HG03159 (cell line): ENCODE results near the gene PRR12.

Experiments
- ATAC-seq: cut with Tn5 transposase; IDR thresholded peaks from one replicate; pipeline ENCODE4 v1.9.1; 2021; ENCODE audit warnings: mild to moderate bottlenecking, moderate library complexity; ENCODE audit not compliant: unreplicated experiment

PRR12 gene

DNA sequence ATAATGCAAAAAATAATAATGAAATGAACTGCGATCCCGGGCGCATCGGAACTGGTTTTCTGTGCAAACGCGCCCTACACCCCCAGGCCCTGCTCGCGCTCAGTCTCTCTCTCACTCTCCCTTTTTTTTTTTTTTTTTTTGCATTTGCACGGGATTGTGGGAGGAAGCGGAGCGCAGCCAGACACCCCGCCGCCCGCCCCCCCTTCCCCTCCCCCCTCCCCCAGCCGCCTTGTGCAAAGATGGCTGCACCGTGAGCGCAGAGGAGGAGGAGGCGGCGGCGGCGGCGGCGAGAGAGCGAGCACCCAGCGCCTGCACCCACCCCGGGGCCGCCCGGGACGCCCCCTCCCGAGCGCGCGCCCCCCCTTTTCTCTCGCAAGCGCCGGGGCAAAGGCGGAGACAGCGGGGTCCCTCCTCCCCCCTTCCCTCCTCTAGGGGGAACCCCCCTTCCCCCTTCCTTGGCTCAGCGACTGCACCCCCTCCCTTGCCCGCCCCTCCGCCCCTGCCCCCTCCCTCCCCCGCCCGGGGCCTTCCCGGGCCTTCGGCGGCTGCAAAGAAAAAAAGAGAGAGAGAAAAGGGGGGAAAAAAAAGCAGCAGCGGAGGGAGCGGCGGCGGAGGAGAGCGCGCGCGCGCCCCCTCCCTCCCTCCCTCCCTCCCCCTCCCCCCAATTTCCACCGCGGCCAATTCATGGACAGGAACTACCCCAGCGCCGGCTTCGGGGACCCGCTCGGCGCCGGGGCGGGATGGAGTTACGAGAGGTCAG lies at the start of gene PRR12:
PRR12 (plus strand) TSS at position 212 of the 760 bp plus-strand sequence; CDS start at position 685, 473 bp downstream.
- ATAC-seq = no peak

- ATAC-seq = no peak
These were observed 49.1 kb upstream of the PRR12 start for GRCh38 chr19:49541914-49542313.

DNA sequence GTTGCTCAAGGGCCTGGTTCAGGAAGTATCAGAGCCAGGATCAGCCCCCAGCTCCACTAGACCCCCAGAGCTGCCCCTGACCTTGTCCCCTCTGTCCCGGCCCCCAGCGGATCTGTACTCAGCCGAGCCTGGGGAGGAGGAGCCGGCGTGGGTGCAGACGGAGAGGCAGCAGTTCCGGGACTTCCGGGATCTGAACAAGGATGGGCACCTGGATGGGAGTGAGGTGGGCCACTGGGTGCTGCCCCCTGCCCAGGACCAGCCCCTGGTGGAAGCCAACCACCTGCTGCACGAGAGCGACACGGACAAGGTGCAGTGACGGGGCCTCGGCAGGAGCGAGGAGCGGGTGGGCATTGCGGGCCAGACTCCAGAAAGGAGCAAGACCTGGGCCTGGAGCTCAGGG lies 48.5 kb upstream of the PRR12 start:
- ATAC-seq = no peak

- ATAC-seq = no peak
These were observed 48.0 kb upstream of the PRR12 start for GRCh38 chr19:49543032-49543431.

GRCh38 chr19:49544154-49544553 lies 46.8 kb upstream of the PRR12 start:
- no peak for ATAC-seq

DNA sequence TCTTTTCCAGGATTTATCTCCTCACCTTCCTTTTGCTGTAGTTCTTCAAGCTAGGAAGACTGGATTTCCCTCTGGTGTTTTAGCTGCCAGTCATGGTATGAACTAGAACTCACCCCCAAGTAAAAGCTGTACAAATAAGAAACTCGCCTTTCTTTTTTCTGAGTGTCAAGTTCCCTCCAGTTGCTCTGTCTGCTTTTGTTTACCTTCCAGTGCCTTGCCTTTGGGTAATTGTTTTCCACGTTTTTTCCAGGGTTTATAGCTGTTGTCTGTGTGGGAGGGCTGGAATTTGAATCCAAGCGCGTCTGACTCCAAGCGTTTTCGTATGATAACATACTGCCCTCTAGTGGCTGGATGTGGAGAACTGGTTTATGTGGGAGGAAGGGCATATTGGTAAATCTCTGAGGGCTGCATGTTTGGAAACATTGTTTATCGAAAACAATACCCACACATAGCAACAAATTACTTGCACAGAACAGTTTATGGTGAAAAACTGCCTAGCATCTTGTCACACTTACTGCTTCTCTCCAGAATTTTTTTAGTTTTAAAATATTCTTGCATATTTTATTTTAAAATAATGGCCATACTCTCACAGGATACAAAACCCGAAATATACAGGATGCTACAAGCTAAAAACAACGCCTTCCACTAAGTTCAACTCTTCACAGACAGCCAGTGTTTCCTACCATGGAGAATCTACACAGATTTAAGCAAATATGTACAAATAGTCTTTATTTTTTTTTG lies 44.0 kb upstream of the PRR12 start:
- no peak for ATAC-seq

GRCh38 chr19:49549045-49549444 lies 41.9 kb upstream of the PRR12 start:
- no peak for ATAC-seq

- ATAC-seq = no peak
These were observed 39.5 kb upstream of the PRR12 start for GRCh38 chr19:49551531-49551930.

DNA sequence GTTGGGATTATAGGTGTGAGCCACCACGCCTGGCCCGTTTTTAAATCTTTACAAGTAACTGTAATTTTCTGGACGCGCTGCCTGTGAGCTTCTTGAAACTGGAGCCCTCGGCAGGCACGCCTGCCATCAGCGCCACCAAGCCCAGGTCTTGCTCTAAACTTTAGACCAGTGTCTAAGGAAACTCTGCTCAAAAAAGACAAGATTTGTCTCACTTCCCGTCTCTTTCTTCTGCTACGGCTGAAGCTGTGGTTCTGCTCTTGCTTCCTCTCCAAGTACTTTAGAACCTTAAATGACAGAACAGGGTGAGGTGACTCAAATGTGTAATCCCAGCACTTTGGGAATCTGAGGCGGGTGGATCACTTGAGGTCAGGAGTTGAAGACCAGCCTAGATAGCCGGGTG lies 38.2 kb upstream of the PRR12 start:
- ATAC-seq = no peak

DNA sequence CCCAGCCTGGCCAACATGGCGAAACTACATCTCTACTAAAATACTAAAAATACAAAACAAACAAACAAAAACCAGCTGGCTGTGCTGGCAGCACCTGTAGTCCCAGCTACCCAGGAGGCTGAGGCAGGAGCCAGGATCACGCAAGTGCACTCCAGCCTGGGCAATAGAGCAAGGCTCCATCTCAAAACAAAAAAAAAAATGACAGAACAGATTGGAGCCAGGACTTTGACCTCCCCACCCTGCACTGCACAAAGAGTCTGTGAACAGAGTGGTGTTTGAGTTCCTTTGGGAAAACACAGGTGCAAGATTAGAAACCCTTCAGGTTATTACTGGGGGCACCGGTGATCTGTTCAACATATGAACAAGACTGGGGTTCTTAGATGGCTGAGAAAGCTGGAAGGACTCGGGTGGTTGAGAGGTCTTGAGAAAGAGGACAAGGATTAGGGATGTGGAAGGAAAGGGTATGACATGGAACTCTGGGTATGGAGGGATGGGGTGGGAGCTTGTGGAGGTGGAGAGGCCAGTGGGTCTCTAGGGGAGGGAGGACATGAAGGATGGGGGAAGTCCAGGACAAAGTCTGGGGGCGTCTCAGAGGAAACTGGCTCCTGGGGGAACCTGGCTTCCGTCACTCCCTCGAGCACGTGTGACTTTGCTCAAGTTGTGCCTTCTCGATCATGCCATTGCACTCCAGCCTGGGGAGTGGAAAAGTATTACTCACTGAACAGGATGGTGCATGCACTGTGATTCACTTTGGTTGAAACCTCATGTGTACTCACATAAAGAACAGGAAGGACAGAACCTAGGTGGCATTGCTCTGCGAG lies 37.3 kb upstream of the PRR12 start:
- no peak for ATAC-seq

DNA sequence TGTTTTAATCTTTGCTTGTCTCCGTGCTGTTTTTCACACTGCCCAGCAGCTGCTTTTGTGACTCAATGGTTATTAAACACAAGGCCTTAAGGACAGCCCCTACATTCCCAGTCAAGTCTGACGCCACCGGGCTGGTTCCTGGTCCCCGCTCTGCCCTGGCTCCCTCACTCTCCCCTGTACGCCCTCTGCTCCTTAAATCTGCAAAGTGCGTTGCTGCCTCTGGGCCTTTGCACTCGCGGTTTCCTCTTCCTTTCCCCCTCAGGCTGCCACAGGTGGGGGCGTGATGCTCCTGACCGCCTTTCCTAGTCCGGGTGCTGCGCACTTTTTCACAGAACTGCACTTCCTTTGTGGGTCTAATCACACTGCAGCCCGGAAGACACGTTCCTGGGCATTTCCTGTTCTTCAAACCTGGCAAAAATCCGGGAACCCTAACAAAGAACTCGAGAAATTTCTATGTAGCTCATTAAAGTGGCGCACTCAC lies 36.2 kb upstream of the PRR12 start:
- no peak for ATAC-seq

- ATAC-seq = no peak
These were observed 35.2 kb upstream of the PRR12 start for GRCh38 chr19:49555600-49556411.

GRCh38 chr19:49556412-49557398 lies 34.3 kb upstream of the PRR12 start:
- no peak for ATAC-seq

- ATAC-seq = no peak
These were observed 33.2 kb upstream of the PRR12 start for GRCh38 chr19:49557641-49558325.

DNA sequence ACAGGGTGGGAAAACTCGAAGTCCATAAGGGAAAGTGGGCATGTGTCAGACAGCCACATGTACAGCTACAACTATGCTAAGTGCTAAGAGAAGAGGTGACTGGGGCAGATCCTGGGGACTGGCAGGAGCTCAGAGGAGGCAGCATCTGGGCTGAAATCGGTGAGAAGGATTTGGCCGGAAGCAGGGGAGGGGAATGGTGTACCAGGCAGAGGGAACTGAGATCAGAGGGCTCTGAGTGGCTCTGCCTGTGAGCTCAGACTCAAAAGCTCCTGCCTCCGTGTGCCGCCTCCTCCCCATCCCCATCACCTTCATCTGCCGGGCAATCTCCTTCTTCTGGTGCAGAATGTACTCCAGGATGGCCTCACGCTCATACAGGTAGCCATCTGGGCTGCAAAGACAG lies 32.4 kb upstream of the PRR12 start:
- ATAC-seq = no peak

GRCh38 chr19:49559443-49559842 lies 31.5 kb upstream of the PRR12 start:
- no peak for ATAC-seq

DNA sequence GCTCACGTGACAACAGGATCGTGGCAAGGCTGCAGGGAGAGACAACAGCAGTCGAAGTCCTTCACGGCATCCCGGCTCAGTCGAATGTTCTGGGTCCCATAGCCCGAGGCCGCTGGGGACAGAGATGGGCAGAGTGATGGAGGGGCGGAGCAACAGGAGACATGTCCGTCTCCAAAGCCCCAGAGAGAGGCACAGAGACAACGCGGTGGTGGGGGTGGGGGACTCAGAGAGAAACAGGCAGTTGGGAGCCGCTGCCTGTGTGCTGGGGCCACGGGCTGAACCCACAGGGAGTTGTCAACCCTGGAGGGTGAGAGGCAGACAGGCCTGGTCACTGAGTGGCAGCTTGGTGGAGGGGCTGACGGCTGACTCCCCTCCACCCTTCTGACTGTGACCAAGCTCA lies 31.1 kb upstream of the PRR12 start:
- no peak for ATAC-seq

- no peak for ATAC-seq
These were observed 30.6 kb upstream of the PRR12 start for GRCh38 chr19:49560358-49560900.
